Activated naive CD4-positive, alpha-beta T cell treated with anti-CD3 and anti-CD28 coated beads, Interleukin-2, amount 50 U/mL, for 16 hours (primary cell): Measurements from ENCODE around the gene DPP6.

Experiments used
- DNase-seq: peaks from one replicate; pipeline ENCODE4 v3.0.0-alpha.2; 2020

Gene DPP6

DNA sequence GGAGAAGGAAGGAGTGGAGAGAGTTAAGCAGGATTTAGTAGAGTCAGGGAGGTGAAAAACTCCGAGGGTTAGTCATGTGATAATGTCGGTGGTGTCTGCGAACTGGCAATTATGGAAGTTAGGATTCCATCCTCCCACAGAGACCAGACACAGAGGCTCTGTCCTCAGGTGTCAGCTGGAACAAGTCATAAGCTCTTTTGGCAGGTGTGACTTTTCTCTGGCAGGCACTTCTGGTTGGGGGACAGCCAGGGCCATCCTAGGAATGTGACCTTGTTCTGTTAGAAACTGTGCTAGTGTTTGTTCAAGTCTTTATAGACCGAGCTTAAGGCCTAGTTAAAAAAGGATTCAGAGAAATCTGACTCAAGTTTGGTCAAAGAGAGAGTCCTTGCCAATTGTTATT lies 371.0 kb downstream of the DPP6 start:
- no peak for DNase-seq

DNA sequence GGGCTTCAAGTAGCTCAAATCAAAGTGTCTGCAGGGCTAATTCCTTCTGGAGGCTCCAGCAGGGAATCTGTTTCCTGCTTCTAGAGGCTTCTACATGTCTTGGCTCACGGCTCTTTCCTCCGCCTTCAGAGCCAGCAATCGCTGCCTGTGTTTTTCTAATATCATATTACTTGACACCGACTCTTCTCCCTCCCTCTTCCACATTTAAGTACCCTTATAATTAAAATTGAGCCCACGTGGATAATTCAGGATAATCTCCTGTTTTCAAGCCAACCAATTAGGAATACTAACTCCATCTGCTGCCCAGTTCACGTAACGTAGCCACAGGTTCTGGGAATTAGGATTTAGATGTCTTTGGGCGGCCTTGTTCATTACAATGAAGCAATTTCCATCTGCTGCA lies 372.2 kb downstream of the DPP6 start:
- no peak for DNase-seq

DNA sequence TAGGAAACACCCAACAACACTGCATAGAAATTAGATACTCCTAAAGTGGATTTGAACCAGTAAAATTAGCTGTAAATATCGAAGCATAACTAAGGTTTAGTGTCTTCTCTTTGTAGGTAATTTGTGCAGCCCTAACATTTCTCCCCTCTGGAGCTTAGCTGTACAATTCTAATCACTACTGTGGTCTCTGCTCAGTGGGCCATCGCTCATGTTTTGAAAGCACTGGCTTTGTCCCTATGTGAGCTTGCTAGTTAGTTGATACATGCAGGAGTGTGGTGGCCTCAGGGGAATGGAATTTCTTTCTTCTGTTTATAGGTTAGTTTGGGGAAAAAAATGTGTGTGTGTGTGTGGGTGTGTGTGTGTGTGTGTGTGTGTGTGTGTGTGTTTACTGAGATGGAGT lies 373.1 kb downstream of the DPP6 start:
- no peak for DNase-seq

DNA sequence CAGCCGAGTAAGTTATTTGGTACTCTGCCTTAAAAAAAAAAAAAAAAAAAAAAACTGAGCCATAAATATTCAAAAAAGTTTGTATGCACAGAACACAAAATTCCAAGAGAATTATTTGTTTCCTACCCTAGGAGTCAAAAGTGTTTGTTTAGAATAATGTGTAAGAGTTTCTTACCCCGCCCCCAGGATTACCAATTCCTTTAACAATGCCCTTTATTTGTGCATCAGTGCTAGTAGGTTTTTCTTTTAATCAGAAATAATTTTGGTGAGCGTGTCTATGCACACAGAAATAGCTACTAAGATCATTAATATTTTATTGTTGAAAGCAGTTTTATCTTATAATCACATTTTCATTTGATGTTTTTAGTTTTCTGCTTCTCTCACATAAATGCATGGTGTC lies 374.6 kb downstream of the DPP6 start:
- DNase-seq = no peak

GRCh38 chr7:154427533-154427932 lies 375.3 kb downstream of the DPP6 start:
- DNase-seq = no peak

DNA sequence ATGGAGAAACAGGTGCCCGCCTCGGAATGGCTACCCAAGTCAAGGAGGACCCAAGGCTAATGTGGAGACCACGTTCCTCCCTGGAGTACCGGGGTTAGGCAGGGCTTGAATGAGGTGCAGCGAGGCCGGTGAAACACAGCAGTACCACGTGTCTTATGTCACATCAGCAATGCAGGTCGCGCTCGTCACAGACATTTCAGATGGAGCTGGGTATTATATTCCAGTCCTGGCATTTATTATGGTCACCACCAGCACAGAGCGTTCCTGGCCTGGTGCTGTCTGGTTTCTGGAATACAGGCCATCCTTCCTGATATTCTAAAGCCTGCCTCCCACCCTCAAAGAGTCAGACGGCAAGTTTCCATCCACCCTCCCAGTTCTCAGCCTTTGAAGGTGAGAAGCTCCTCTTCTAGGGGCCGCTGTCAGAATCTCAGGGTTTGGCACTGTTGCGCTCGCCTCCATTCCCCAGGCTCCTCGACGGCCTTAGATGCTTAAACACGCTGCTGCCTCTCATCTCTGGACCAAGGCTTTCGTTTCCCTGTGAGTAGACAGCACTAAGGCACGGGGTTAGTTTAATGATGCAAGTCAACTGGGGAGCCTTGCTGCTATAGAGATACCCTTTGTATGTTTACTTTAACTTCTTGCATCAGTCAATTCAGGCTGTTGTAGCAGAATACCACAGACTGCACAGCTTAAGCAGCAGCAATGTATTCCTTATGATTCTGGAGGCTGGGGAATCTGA lies 377.6 kb downstream of the DPP6 start:
- DNase-seq = no peak

GRCh38 chr7:154430640-154431039 lies 378.4 kb downstream of the DPP6 start:
- no peak for DNase-seq

GRCh38 chr7:154431045-154431444 lies 378.8 kb downstream of the DPP6 start:
- no peak for DNase-seq

DNA sequence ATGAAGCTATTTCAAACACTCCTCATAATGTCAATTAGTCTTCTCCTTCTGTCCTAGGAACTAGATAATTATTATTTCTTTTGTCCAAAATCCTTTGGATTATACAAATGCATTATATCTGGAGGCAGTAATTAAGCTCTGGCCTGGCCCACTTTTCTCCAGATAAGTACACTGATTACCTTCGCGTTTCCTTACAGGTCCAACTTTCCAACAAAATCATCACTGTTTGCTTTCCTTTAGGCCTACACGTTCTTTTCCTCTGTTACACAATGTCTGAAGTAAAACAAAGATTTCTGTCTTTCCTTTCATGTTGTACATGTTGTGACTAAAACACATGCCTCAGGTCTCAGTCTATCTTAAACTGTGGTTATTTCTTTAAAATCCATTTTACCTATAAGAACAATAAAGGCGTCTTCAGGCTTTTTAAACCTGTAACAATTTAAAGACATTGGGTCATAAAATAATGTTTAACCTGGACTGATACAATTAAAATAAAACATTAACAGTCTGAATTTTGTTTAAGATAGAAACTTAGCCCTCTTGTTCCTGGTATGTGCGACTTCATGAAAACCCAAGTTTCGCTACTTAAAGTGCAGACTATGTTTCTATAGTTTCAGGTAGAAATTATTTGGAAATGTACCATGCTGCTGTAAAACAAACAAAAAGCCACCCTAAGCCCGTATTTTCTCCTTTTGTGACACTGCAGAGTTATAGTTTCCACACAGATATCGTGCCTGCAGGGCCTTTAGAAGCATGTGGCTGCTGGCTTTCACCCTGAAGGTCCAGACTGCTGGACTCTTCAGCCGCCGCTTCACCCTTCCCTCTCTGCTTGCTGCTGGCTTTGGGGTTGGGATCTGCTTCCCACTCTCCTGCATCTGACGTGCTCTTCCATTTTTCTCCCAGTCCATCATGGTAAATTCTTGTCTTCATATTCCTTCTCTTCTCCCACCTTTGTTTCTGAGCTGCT lies 381.7 kb downstream of the DPP6 start:
- DNase-seq = no peak

GRCh38 chr7:154436560-154436959 lies 384.4 kb downstream of the DPP6 start:
- no peak for DNase-seq

DNA sequence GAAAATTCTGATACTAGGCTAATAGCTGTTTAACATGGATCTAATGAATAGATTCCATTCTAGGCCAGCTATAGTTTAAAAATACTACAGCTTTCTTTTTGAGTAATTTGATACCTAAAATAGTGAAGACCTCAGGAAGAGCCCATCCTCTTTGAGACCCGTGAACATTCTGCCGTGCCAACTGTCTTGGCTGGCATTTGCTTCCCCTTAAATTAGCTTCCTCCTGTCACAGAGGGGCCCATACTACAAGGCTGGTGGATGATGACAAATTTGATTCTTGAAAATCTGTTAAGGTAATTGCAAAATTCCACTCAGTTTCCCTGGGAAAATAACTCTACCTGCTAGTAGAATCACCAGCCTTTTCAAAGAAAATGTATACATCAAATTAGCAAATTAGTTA lies 385.0 kb downstream of the DPP6 start:
- DNase-seq = no peak

DNA sequence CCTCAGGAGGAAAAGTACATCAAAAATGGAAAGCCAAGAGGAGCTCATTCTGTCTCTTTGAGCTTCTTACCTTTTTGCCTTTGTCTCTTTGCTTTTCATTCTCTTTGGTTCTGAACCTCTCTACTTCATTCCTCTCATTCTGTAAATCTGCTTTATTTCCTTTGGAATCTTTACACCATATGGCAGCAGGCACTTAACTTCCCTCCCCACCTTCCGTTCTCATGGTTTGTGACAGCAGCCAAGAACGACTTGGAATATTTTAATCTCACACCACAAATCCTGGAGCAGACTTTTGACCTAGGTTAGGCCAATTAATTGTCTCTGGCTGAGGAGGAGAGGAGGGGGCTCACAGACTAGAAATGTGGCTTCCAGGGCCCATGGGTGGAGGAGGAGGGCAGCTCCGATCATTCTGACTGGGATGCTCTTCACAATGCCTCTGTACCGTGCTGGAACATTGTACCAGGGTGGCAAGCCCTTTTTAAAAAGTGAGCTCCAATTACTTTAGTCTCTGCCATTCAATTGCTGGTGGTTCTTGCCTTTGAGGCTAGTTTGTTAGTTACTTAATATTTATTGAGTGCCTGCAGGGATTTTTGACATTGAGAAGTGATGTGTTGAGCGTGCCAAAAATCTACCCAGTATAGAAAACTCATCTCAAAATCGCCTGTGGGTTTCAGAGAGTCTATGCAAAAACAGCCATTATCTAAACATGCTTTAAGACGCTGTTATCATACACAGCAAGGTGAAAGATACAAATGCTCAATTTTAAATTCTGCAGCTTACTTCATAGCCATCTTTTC lies 386.6 kb downstream of the DPP6 start:
- DNase-seq = no peak

- DNase-seq = no peak
Measured at GRCh38 chr7:154440058-154440457, 387.9 kb downstream of the DPP6 start.

GRCh38 chr7:154440651-154441050 lies 388.5 kb downstream of the DPP6 start:
- DNase-seq = no peak

GRCh38 chr7:154441811-154442210 lies 389.6 kb downstream of the DPP6 start:
- no peak for DNase-seq

GRCh38 chr7:154442939-154443338 lies 390.7 kb downstream of the DPP6 start:
- no peak for DNase-seq

GRCh38 chr7:154450451-154450850 lies 398.3 kb downstream of the DPP6 start:
- no peak for DNase-seq

- no peak for DNase-seq
Measured at GRCh38 chr7:154451480-154452457, 399.6 kb downstream of the DPP6 start.

- no peak for DNase-seq
Measured at GRCh38 chr7:154463794-154464193, 411.6 kb downstream of the DPP6 start.

- no peak for DNase-seq
Measured at GRCh38 chr7:154469652-154470051, 417.5 kb downstream of the DPP6 start.

DNA sequence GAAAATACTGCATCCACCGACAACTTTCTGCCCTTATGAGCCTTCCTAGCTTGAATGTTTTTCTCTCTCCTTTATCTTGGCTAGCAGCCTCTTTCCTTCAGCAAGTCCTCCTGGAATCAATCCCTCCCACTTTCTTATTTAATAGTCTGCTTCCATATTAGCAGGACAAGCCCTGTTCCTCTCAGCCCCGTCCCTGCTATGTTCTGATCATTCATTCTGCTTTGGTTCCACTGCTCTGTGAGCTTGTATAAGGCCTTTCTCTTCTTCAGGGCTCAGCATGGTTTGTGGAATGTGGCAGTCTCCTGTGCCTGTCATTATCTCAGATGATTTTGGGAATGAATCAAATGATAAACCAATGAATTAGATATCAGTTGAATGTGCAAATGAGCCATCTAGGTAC lies 420.1 kb downstream of the DPP6 start:
- DNase-seq = no peak

DNA sequence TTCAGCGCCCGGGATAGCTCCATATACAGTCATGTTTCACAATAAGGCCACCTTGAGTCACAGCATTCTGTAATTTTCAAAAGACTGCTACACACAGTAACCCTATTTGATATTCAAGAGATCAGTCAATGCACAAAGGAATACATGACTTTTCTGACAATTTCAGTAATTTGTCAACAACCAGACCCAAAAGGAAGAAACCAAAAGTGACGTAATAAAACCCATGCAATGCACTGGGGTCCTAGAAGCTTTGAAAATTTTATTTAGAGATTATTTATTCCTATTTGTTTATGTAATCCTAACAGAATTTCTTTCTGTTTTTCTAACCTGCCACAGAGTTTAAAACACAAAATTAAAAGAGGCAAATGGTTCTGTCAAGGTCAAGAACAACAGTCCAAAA lies 421.2 kb downstream of the DPP6 start:
- DNase-seq = no peak
